RWPE2 (cell line): ENCODE data around the gene PPP1R12C.
A peak's percentile ranks its signal among the peaks of the same experiment; 100 is the strongest.

ENCODE experiments used
- ATAC-seq: fragments of 200-7000 bp; cut with Tn5 transposase; 3 replicates; pipeline ENCODE4 v1.9.1; 2021; ENCODE audit warnings: low read depth
- DNase-seq: peaks from one replicate; pipeline ENCODE4 v3.0.0-alpha.2; 2020; ENCODE audit warnings: low spot score
- H3K27ac ChIP-seq: fragments of 450-650 bp; 2 replicates; pipeline ENCODE4 v1.5.1; 2017; ENCODE audit warnings: mild to moderate bottlenecking; ENCODE audit not compliant: poor library complexity, severe bottlenecking
- H3K27me3 ChIP-seq: fragments of 250-450 bp; sonication (Bioruptor Pico); 2 replicates; pipeline ENCODE4 v1.5.1; 2021; ENCODE audit warnings: mild to moderate bottlenecking, moderate library complexity; ENCODE audit not compliant: insufficient read depth, poor library complexity, severe bottlenecking
- H3K36me3 ChIP-seq: fragments of 250-450 bp; sonication (Bioruptor Pico); 2 replicates; pipeline ENCODE4 v1.5.1; 2020; ENCODE audit warnings: low read depth, mild to moderate bottlenecking, moderate library complexity
- H3K4me1 ChIP-seq: fragments of 250-450 bp; sonication (Bioruptor Pico); 2 replicates; pipeline ENCODE4 v1.5.1; 2021; ENCODE audit warnings: mild to moderate bottlenecking, moderate library complexity; ENCODE audit not compliant: insufficient read depth, poor library complexity, severe bottlenecking
- H3K4me3 ChIP-seq: fragments of 250-450 bp; sonication (Bioruptor Pico); 2 replicates; pipeline ENCODE4 v1.5.1; 2021; ENCODE audit warnings: mild to moderate bottlenecking, moderate library complexity; ENCODE audit not compliant: severe bottlenecking
- H3K9me3 ChIP-seq: fragments of 250-450 bp; sonication (Bioruptor Pico); 2 replicates; pipeline ENCODE4 v1.5.1; 2021; ENCODE audit warnings: mild to moderate bottlenecking, moderate library complexity; ENCODE audit not compliant: severe bottlenecking
- TF ChIP-seq, protein P1 (sequence below): fragments of 450-650 bp; IDR thresholded peaks from one replicate; pipeline ENCODE4 v1.5.1; 2017; ENCODE audit warnings: mild to moderate bottlenecking, moderate library complexity; ENCODE audit not compliant: poor library complexity, severe bottlenecking

PPP1R12C gene

GRCh38 chr19:55160986-55161365, 43.5 kb upstream of the PPP1R12C start:
- no peak for ATAC-seq
- Histone ChIP-seq H3K36me3 (no peaks in the 10 kb centered on the region), H3K27me3 (no peaks in the 10 kb centered on the region), H3K4me1 (peaks cover 18% of the 10 kb centered on the region), H3K9me3 (no peaks in the 10 kb centered on the region), H3K27ac (no peak overlapping the region), H3K4me3 (no peak overlapping the region)
- TF ChIP-seq, protein P1, sequence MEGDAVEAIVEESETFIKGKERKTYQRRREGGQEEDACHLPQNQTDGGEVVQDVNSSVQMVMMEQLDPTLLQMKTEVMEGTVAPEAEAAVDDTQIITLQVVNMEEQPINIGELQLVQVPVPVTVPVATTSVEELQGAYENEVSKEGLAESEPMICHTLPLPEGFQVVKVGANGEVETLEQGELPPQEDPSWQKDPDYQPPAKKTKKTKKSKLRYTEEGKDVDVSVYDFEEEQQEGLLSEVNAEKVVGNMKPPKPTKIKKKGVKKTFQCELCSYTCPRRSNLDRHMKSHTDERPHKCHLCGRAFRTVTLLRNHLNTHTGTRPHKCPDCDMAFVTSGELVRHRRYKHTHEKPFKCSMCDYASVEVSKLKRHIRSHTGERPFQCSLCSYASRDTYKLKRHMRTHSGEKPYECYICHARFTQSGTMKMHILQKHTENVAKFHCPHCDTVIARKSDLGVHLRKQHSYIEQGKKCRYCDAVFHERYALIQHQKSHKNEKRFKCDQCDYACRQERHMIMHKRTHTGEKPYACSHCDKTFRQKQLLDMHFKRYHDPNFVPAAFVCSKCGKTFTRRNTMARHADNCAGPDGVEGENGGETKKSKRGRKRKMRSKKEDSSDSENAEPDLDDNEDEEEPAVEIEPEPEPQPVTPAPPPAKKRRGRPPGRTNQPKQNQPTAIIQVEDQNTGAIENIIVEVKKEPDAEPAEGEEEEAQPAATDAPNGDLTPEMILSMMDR = no peak
- no peak for DNase-seq

DNA sequence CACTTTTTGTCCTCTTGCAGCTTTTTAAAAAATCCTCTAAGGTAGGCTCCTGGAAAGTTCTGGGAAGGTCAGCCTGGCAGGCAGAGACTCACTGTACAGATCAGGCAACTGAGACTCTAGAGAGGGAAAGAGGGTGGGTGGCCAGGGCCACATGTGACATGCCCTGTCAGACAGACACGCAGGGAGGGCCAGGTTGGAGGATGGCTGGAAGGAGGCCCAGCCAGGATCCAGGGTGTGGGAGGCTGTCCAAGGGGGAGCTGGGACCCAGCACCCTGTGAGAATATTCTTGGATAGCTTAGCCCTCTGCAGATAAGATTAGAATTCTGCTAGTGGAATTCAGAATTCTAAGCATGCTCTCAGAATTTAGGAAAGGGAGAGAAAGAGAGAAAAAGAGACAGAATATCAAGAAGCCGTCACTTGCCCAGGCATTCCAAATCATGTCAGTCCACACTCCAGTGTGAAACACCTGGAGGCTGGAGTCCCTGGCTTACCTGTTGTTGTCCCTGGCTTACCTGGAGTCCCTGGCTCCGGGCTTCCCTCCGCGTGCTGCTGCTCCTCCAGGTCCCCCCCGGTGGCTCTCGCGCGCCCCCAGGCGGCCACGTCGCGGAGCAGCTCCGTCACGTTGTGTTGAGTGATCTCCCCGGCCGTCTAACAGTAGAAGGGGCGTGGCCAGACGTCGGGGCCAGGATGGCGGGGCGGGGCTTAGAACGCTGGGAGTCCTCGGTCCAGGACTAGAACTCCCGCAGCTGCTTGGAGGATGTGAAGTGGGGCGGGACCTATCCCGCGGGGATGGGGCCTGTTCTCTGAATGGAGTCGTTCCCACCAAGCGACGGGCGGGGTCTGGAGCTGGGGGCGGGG, 42.9 kb upstream of the PPP1R12C start:
- no peak overlapping the region for H3K4me3 ChIP-seq
- TF ChIP-seq, protein P1 = peak; percentile 98
- H3K36me3 ChIP-seq = no peaks in the 10 kb centered on the region
- ATAC-seq (peak; percentile 64), DNase-seq (peak; percentile 94)
- no peaks in the 10 kb centered on the region for H3K9me3 ChIP-seq
- H3K27ac ChIP-seq = peak overlapping the region; percentile 67
- peaks cover 18% of the 10 kb centered on the region for H3K4me1 ChIP-seq
- H3K27me3 ChIP-seq = no peaks in the 10 kb centered on the region

DNA sequence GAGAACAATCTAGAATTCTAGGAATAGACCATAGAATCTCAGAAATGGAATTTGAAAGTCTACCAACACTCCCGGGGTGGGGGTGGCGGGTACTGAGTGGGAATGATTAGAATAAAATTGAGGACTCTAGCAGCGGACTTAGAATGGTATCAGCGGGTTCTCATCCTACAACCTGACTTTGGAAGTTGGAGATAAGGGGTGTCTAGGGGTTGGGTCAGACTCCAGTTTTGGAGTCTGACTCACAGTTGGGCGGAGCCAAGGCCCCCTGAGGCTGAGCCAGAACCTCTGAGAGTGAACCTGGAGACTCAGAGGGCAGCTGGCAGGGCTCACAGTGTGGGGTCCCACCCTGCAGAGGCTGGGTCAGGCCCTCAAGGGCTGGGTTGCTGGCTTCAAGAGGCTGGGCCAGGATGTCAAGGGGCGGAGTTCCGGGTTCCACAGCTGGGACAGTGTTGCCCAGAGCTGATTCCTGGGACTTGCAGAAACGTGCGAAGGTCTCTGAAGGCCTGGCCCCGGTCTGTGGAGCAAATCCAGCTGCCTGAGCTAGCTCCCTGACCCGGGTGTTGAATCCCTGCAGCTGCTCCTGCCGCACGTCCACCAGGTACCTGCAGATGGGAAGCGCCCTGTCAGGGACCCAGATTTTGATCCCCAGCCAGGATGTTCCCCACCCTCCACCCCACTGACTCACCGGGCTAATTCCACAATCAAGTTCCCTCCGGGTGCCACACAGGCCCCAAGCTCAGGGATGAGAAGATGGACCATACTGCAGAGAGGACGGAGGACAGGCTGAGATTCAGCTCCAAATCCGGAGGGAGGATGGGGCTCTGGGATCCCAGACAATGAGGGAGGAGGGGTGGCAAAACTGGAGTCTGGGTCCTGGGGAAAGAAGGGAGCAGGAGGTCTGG, 41.7 kb upstream of the PPP1R12C start:
- Histone ChIP-seq H3K4me3 (no peak overlapping the region), H3K27ac (peak overlapping the region; percentile 67), H3K4me1 (peaks cover 18% of the 10 kb centered on the region), H3K36me3 (no peaks in the 10 kb centered on the region), H3K27me3 (no peaks in the 10 kb centered on the region), H3K9me3 (no peaks in the 10 kb centered on the region)
- ATAC-seq (peak; percentile 55), DNase-seq (no peak)
- TF ChIP-seq, protein P1 = no peak

- Histone ChIP-seq H3K4me1 (peaks cover 18% of the 10 kb centered on the region), H3K36me3 (no peaks in the 10 kb centered on the region), H3K27me3 (no peaks in the 10 kb centered on the region), H3K4me3 (no peak overlapping the region), H3K9me3 (no peaks in the 10 kb centered on the region), H3K27ac (peak overlapping the region; percentile 67)
- TF ChIP-seq, protein P1 = no peak
- ATAC-seq (no peak), DNase-seq (no peak)
These were observed 41.0 kb upstream of the PPP1R12C start for GRCh38 chr19:55158423-55158822.
